ENCODE results near the gene MCF2L.

The MCF2L gene

DNA sequence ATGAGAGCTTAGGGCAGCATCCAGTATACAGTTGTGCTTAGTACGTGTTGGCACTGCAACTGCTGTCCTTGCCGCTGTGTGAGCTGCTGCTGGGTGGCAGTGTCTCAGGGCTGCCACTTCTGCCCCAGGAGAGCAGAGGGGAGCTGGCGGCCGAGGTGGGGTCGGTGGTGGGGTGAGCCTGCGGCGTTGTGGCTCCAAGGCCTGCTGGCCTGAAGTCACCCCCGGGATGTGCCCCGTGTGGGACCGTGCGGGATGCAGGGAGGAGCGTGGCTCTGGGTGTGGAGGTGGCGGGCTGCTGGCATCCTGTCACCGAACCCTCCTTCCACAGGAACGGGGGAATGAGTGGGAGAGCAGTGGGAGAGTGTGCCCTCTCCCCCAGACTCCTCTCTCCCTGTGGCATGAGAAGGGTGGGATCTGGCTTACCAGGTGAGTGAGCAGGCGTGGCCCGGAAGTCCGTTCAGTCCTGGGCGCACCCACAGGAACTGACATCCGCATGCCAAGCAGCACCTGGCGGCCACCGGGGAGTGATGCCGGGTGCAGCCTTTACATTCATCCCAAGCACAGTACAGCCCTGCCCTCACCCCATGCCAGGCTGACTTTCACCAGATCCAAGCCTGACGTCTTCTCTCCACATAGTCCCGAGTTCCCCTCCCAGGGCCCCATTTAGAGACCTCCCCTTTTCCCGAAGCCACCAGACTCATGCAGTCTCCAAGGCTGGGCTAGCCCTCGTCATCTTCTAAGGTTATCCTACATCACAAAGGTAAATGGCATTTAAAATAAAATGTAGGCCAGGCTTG, 26.6 kb downstream of the MCF2L start:
- no peak overlapping the region for H3K4me3 ChIP-seq (replicated peaks; ENCODE audit: insufficient read depth, low read length)
- no peak overlapping the region for H3K27ac ChIP-seq (replicated peaks)
- TF ChIP-seq GABPA (IDR thresholded peaks at IDR 0.05; ENCODE audit: low read depth) (no peak), POLR2AphosphoS5 (IDR thresholded peaks at IDR 0.05; ENCODE audit: low read depth) (no peak), SPI1 (IDR thresholded peaks at IDR 0.05; ENCODE audit: borderline replicate concordance, low read depth) (no peak)
- TF ChIP-seq, protein P1, sequence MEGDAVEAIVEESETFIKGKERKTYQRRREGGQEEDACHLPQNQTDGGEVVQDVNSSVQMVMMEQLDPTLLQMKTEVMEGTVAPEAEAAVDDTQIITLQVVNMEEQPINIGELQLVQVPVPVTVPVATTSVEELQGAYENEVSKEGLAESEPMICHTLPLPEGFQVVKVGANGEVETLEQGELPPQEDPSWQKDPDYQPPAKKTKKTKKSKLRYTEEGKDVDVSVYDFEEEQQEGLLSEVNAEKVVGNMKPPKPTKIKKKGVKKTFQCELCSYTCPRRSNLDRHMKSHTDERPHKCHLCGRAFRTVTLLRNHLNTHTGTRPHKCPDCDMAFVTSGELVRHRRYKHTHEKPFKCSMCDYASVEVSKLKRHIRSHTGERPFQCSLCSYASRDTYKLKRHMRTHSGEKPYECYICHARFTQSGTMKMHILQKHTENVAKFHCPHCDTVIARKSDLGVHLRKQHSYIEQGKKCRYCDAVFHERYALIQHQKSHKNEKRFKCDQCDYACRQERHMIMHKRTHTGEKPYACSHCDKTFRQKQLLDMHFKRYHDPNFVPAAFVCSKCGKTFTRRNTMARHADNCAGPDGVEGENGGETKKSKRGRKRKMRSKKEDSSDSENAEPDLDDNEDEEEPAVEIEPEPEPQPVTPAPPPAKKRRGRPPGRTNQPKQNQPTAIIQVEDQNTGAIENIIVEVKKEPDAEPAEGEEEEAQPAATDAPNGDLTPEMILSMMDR (IDR thresholded peaks at IDR 0.05; ENCODE audit: insufficient read depth, low read length) = no peak
- TF ChIP-seq, protein P2, sequence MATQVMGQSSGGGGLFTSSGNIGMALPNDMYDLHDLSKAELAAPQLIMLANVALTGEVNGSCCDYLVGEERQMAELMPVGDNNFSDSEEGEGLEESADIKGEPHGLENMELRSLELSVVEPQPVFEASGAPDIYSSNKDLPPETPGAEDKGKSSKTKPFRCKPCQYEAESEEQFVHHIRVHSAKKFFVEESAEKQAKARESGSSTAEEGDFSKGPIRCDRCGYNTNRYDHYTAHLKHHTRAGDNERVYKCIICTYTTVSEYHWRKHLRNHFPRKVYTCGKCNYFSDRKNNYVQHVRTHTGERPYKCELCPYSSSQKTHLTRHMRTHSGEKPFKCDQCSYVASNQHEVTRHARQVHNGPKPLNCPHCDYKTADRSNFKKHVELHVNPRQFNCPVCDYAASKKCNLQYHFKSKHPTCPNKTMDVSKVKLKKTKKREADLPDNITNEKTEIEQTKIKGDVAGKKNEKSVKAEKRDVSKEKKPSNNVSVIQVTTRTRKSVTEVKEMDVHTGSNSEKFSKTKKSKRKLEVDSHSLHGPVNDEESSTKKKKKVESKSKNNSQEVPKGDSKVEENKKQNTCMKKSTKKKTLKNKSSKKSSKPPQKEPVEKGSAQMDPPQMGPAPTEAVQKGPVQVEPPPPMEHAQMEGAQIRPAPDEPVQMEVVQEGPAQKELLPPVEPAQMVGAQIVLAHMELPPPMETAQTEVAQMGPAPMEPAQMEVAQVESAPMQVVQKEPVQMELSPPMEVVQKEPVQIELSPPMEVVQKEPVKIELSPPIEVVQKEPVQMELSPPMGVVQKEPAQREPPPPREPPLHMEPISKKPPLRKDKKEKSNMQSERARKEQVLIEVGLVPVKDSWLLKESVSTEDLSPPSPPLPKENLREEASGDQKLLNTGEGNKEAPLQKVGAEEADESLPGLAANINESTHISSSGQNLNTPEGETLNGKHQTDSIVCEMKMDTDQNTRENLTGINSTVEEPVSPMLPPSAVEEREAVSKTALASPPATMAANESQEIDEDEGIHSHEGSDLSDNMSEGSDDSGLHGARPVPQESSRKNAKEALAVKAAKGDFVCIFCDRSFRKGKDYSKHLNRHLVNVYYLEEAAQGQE (IDR thresholded peaks at IDR 0.05; ENCODE audit: insufficient replicate concordance, low read depth) = no peak
- DNase-seq (ENCODE audit: low read depth in 1 of 2, low spot score in 1 of 2) = no peak
- peaks cover 51% of the 10 kb centered on the region for H3K27me3 ChIP-seq (ENCODE audit: insufficient read depth, poor library complexity, severe bottlenecking)

DNA sequence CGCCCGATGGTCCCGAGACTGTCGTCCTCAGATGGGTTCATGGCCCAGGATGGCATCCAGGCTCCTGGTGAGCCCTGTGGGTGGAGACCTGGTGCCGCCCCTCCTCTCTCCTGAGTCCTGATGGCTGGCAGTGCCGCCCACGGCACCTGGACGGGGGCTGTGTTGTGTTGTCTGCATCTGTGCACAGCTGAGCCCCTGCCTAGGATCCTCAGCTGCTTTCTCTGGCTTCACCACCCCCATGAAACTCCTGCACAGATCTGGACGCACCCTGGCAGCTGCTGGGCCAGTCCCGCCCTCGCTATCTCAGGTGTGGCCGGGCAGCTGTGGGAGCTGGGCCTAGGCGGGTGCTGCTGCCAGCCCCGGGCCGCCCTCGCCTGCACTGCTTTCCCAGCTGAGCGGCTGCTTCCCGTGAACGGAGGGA, 27.7 kb downstream of the MCF2L start:
- H3K27me3 ChIP-seq (ENCODE audit: insufficient read depth, poor library complexity, severe bottlenecking) = peaks cover 58% of the 10 kb centered on the region
- no peak for DNase-seq (ENCODE audit: low read depth in 1 of 2, low spot score in 1 of 2)
- TF ChIP-seq, protein P2 (IDR thresholded peaks at IDR 0.05; ENCODE audit: insufficient replicate concordance, low read depth) = no peak
- TF ChIP-seq, protein P1 (IDR thresholded peaks at IDR 0.05; ENCODE audit: insufficient read depth, low read length) = no peak
- TF ChIP-seq GABPA (IDR thresholded peaks at IDR 0.05; ENCODE audit: low read depth) = no peak
- TF ChIP-seq SPI1 (IDR thresholded peaks at IDR 0.05; ENCODE audit: borderline replicate concordance, low read depth) = no peak
- TF ChIP-seq POLR2AphosphoS5 (IDR thresholded peaks at IDR 0.05; ENCODE audit: low read depth) = no peak

DNA sequence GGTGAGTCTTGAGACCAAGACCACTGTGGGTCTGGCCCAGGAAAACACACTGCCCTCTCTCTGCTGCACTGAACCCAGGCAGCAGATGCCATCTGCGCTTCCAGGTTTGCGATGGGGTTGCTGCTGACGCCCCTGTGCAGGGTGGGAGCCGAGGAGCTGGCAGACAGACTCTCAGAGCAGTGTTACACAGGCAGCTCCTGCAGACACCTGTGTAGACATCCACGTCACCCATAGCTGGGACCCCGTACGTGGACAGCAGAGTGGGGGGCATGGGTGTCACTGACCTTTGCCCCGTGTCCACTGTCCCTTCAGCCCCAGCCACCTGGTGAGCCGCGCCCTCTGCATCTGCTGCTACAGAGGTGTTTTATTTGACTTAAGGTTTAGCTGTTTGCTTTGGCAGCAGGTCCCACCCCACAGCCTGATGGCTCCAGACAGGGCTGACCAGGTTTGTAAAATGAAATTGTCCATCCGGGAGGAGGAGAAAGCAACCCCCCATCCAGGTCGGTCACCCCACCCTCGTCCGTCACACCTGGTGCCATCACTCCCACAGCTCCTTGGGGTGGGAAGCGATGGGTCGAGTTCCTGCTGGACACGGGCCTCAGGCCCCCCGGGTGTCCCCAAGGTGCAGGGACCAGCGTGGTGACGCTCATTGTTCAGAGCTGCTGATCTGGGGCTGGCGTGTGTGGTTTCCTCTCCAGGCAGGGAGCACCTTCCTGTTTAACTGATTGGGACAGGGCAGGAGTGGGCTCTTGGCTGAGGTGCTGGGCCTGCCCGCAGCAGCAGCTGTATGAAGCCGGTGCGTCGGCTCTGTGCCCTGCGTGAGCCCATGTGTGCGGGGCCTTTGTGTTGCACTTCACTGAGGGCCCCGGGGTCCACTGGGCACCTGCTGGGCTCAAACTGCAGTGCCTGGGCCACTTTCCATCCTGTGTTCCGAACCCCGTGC, 28.4 kb downstream of the MCF2L start:
- H3K27ac ChIP-seq (replicated peaks) = no peak overlapping the region
- peaks cover 60% of the 10 kb centered on the region for H3K27me3 ChIP-seq (ENCODE audit: insufficient read depth, poor library complexity, severe bottlenecking)
- H3K4me3 ChIP-seq (replicated peaks; ENCODE audit: insufficient read depth, low read length) = no peak overlapping the region
- DNase-seq (ENCODE audit: low read depth in 1 of 2, low spot score in 1 of 2) = no peak
- no peak for TF ChIP-seq SPI1 (IDR thresholded peaks at IDR 0.05; ENCODE audit: borderline replicate concordance, low read depth)
- TF ChIP-seq, protein P2 (IDR thresholded peaks at IDR 0.05; ENCODE audit: insufficient replicate concordance, low read depth) = no peak
- no peak for TF ChIP-seq POLR2AphosphoS5 (IDR thresholded peaks at IDR 0.05; ENCODE audit: low read depth)
- no peak for TF ChIP-seq GABPA (IDR thresholded peaks at IDR 0.05; ENCODE audit: low read depth)
- TF ChIP-seq, protein P1 (IDR thresholded peaks at IDR 0.05; ENCODE audit: insufficient read depth, low read length) = no peak

More for the DNA sequence above, 27.7 kb downstream of the MCF2L start:
- H3K27ac ChIP-seq (replicated peaks) = no peak overlapping the region
- no peak overlapping the region for H3K4me3 ChIP-seq (replicated peaks; ENCODE audit: insufficient read depth, low read length)

All from HL-60 (cell line).